Muscle layer of duodenum (tissue), 2 donors: ENCODE data around the gene CACNB2.

Experiments
- H3K27ac ChIP-seq: one replicate; pipeline ENCODE4 v1.7.0; 2013; ENCODE audit warnings: mild to moderate bottlenecking, low read length
- H3K27me3 ChIP-seq: one replicate; pipeline ENCODE4 v1.7.0; 2013; ENCODE audit warnings: low read depth, mild to moderate bottlenecking, control low read depth, low read length
- H3K36me3 ChIP-seq, 2 donors: one replicate each; pipeline ENCODE4 v1.7.0; 2013; ENCODE audit warnings: low read length in 2 of 2, control low read depth in 1 of 2, mild to moderate bottlenecking in 1 of 2; ENCODE audit not compliant: insufficient read depth in 2 of 2, control insufficient read depth in 1 of 2
- H3K4me1 ChIP-seq, 2 donors: one replicate each; pipeline ENCODE4 v1.7.0; 2013; ENCODE audit warnings: low read length in 2 of 2, mild to moderate bottlenecking in 2 of 2, control low read depth in 1 of 2, moderate library complexity in 1 of 2; ENCODE audit not compliant: insufficient read depth in 2 of 2, control insufficient read depth in 1 of 2
- H3K4me3 ChIP-seq, 2 donors: one replicate each; pipeline ENCODE4 v1.7.0; 2013; ENCODE audit warnings: low read length in 2 of 2, low read depth in 1 of 2, mild to moderate bottlenecking in 1 of 2
- H3K9me3 ChIP-seq, 2 donors: one replicate each; pipeline ENCODE4 v1.7.0; 2013; ENCODE audit warnings: low read length in 2 of 2, control low read depth in 1 of 2, mild to moderate bottlenecking in 1 of 2; ENCODE audit not compliant: control insufficient read depth in 1 of 2
- donor health status: healthy.

CACNB2 gene

GRCh38 chr10:18297659-18298058, 157.4 kb downstream of the CACNB2 start:
- no peak overlapping the region for H3K4me3 ChIP-seq
- no peaks in the 10 kb centered on the region for H3K27me3 ChIP-seq
- H3K27ac ChIP-seq = no peak overlapping the region
- no peaks in the 10 kb centered on the region for H3K36me3 ChIP-seq
- no peaks in the 10 kb centered on the region for H3K4me1 ChIP-seq
- H3K9me3 ChIP-seq = no peaks in the 10 kb centered on the region

- H3K9me3 ChIP-seq = no peaks in the 10 kb centered on the region
- no peaks in the 10 kb centered on the region for H3K4me1 ChIP-seq
- H3K27ac ChIP-seq = no peak overlapping the region
- no peaks in the 10 kb centered on the region for H3K27me3 ChIP-seq
- H3K4me3 ChIP-seq = no peak overlapping the region
- H3K36me3 ChIP-seq = no peaks in the 10 kb centered on the region
These were observed 158.0 kb downstream of the CACNB2 start for GRCh38 chr10:18298256-18298655.

DNA sequence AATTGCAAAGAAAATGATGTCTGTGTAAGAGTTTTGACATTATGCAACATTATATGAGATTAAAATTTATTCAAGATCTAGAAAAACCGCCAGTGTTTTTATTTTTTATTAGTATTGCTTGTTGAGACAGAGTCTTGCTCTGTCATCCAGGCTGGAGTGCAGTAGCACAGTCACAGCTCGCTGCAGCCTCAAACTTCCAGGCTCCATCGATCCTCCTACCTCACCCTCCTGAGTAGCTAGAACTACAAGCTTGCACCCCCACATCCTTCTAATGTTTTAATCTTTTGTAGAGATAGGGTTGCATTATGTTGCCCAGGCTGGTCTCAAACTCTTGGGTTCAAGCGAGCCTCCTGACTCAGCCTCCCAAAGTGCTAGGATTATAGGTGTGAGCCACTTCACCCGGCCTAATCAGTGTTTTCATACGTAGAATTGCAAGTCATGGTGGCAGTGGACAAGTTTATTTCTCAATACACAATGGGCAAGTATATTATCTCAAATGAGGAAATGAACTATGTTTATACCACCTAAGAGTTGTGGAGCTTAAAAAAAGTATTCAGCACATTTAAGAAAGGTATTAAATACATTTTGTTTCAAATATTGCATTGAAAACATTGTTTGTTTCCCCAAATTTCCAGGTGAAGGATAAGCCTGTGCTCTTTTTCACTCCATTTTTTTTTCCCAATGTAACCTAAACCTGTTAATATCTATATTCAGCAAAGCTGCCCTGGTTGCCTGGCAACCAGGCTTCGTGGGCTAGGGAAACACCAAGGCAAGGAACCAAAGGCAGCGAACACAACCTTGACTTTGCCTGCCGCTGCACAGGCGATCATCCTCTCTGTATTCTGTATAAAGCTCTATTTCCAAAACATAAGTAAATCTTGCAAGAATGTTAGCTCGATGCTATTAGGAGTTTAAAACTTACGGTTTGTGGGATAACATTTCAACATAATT, 163.9 kb downstream of the CACNB2 start:
- H3K36me3 ChIP-seq = no peaks in the 10 kb centered on the region
- no peak overlapping the region for H3K27ac ChIP-seq

DNA sequence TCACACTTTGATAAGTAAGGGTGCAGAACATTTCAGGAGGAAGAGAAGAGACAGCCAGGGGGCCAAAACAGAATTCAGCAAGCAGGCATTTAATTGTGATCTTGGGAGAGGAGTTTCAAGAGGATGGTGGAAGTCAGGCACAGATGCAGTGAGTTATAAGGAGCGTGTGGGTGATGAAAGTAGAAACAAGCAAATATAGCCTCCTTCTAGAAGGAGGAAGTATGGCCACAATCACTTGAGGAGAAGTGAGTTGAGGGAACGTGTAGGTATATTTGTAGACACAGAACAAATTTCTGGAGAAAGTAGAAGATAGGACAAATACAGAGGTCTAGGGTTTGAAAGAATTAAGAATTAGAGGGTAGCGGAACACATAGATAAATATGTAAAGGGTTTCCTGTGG, 165.8 kb downstream of the CACNB2 start:
- no peak overlapping the region for H3K27ac ChIP-seq
- no peak overlapping the region for H3K4me3 ChIP-seq
- H3K4me1 ChIP-seq = peaks cover 0 to 7% of the 10 kb centered on the region in 2 donors
- H3K36me3 ChIP-seq = no peaks in the 10 kb centered on the region
- H3K9me3 ChIP-seq = no peaks in the 10 kb centered on the region
- no peaks in the 10 kb centered on the region for H3K27me3 ChIP-seq

More for the DNA sequence above, 163.9 kb downstream of the CACNB2 start:
- H3K27me3 ChIP-seq = no peaks in the 10 kb centered on the region
- no peaks in the 10 kb centered on the region for H3K9me3 ChIP-seq
- no peak overlapping the region for H3K4me3 ChIP-seq
- peaks cover 0 to 7% of the 10 kb centered on the region in 2 donors for H3K4me1 ChIP-seq

DNA sequence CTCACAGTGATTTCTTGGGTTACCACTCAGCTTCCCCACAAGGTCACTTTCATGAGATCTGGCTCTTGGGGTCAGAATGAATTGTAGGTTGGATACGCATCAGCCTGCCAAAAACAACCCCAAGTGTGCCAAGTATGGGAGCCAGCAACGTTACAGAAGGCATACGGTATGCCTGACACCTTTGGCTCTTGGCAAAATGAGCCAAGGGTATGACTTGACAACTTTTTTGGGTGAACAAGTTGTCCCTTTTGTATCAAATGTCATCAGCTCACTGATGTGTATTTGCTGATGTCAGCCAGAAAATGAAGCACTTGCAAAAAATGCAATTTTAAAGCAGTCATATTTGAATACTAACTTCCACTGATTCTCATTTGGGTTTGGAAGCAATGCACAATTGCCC, 168.4 kb downstream of the CACNB2 start:
- Histone ChIP-seq H3K27ac (no peak overlapping the region), H3K4me3 (no peak overlapping the region), H3K9me3 (no peaks in the 10 kb centered on the region), H3K27me3 (no peaks in the 10 kb centered on the region), H3K4me1 (peaks cover 0 to 7% of the 10 kb centered on the region in 2 donors), H3K36me3 (no peaks in the 10 kb centered on the region)

GRCh38 chr10:18310761-18311160, 170.5 kb downstream of the CACNB2 start:
- Histone ChIP-seq H3K27me3 (no peaks in the 10 kb centered on the region), H3K27ac (no peak overlapping the region)

DNA sequence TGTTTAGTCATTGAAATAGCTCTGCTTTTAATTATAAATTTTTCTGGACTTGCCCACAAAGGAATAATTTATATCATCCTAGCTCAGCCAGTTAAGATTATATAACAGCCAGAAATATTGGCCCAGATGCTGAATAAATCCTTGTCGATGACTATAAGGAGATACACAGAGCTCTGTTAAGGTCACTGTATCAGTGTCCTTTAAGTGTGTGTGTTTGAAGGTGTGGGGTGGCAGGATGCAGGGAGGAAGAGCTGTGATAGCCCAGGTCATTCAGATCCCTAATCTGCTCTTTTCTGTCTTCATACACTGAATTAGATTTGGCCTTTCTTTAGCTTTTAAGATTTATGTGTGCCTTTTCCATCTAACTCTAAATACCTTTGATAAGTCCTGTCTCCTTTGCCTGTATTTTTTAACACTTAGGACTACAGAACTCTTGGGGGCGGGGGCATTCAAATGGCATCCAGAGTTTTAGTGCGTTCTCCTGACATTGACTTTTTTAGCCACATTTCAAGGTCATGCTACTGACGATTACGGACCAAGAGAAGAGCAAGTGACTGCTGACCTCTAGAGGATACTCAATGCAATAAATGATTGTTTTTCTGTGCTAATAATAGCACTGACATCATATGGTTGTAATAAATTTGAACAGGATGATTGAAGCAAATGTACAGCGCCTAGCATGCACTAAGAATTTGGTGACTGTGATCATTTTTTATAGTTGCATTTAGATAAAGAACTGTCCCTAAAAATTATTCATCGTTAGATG, 172.3 kb downstream of the CACNB2 start:
- Histone ChIP-seq H3K9me3 (no peaks in the 10 kb centered on the region), H3K36me3 (no peaks in the 10 kb centered on the region), H3K27ac (no peak overlapping the region), H3K4me1 (peaks cover 0 to 7% of the 10 kb centered on the region in 2 donors), H3K4me3 (no peak overlapping the region), H3K27me3 (no peaks in the 10 kb centered on the region)

More at GRCh38 chr10:18310761-18311160, 170.5 kb downstream of the CACNB2 start:
- peaks cover 0 to 7% of the 10 kb centered on the region in 2 donors for H3K4me1 ChIP-seq
- no peaks in the 10 kb centered on the region for H3K36me3 ChIP-seq
- H3K4me3 ChIP-seq = no peak overlapping the region
- no peaks in the 10 kb centered on the region for H3K9me3 ChIP-seq

GRCh38 chr10:18313140-18313530, 172.9 kb downstream of the CACNB2 start:
- Histone ChIP-seq H3K4me3 (no peak overlapping the region), H3K27ac (no peak overlapping the region), H3K36me3 (no peaks in the 10 kb centered on the region), H3K9me3 (no peaks in the 10 kb centered on the region), H3K27me3 (no peaks in the 10 kb centered on the region), H3K4me1 (peaks cover 0 to 5% of the 10 kb centered on the region in 2 donors)

DNA sequence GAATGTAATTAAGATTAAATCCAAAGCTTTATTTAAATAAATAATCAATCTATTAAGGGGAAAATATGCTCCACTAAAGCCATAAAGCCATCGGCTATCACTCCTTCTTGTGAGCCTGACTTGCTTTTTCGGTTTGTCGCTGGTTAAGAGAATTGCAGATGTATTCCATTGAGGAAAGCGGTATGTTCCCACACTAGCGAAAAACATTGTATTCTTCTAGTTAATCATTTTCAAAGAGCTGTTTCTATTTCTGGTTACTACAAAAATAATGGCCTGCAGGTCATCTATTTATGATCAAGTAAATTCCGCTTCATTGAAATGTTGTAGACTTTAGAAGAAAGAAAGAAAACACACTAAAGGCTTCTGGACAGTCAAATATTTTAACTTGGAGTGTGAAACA, 173.4 kb downstream of the CACNB2 start:
- peaks cover 0 to under 1% of the 10 kb centered on the region in 2 donors for H3K4me1 ChIP-seq
- no peak overlapping the region for H3K27ac ChIP-seq
- H3K9me3 ChIP-seq = no peaks in the 10 kb centered on the region
- H3K36me3 ChIP-seq = no peaks in the 10 kb centered on the region
- H3K27me3 ChIP-seq = no peaks in the 10 kb centered on the region
- no peak overlapping the region for H3K4me3 ChIP-seq

DNA sequence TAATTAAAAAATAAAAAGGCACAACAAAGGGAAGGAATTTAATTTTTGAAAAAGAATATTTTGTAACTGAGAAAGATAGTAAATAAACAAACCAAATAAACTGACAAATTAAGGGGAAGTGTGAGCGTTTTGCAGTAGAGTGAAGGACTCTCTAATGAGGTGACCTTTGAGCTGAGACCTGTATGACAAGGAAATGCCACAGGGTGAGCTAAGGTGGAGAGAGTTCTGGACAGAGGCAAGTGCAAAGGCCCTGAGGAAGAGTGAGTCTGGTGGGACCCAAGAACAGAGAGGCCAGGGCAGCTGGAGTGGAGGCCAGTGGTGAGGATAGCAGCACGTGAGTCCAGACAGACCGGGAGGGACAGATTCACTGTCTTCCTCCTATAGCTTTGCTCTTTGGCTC, 179.4 kb downstream of the CACNB2 start:
- H3K27me3 ChIP-seq = no peaks in the 10 kb centered on the region
- no peak overlapping the region for H3K27ac ChIP-seq
- no peaks in the 10 kb centered on the region for H3K9me3 ChIP-seq
- H3K36me3 ChIP-seq = no peaks in the 10 kb centered on the region
- no peak overlapping the region for H3K4me3 ChIP-seq
- H3K4me1 ChIP-seq = no peaks in the 10 kb centered on the region

DNA sequence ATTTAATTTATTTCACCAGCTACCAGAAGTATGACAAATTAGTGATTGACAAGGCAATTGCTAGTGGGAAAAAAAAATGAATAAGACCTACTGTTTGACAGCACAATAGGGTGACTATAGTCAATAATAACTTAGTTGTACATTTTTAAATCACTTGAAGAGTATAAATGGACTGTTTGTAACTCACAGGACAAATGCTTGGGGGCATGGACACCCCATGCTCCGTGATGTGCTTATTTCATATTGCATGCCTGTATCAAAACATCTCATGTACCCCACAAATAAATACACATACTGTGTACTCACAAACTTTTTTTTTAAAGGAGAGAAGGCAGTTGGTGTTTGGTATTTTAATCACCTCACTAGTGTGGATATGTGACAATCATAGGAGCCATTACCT, 181.1 kb downstream of the CACNB2 start:
- H3K4me3 ChIP-seq = no peak overlapping the region
- no peaks in the 10 kb centered on the region for H3K4me1 ChIP-seq
- no peak overlapping the region for H3K27ac ChIP-seq
- H3K9me3 ChIP-seq = no peaks in the 10 kb centered on the region
- no peaks in the 10 kb centered on the region for H3K27me3 ChIP-seq
- H3K36me3 ChIP-seq = no peaks in the 10 kb centered on the region
